T-cell (primary cell): Measurements from ENCODE around the gene MBD4. TPM values are rescaled to one million over a fixed set of nuclear protein-coding genes. Genes with fewer than 3 reads are reported as not detected.
"Not testable (repeated sequence)": the region's sequence is repeated elsewhere in the genome, so short reads cannot be mapped to it uniquely, and the experiment has no call there.

ENCODE experiments used
- ATAC-seq, 4 experiments: fragments of 200-7000 bp in 3 of 4; fragments of 150-1000 bp in 1 of 4; cut with Tn5 transposase; replicated peaks in 1 of 4; 1 replicate in 3 of 4; 2 replicates in 1 of 4; pipeline ENCODE4 v1.10.0; 2021; ENCODE audit warnings: moderate library complexity in 3 of 4, mild to moderate bottlenecking in 2 of 4, moderate number of reproducible peaks in 1 of 4
- CTCF ChIA-PET, 2 donors: fragments of 300-600 bp; sonication (Branson Sonifier 250); formaldehyde crosslinking; loops; one replicate each; lab custom pipeline; 2022; ENCODE audit warnings: antibody characterized with exemption in 2 of 2; lab: Charles Lee
- POLR2A ChIA-PET, 2 donors: fragments of 300-600 bp; sonication (Branson Sonifier 250); formaldehyde crosslinking; loops; one replicate each; lab custom pipeline; 2022; ENCODE audit warnings: antibody characterized with exemption in 2 of 2; lab: Charles Lee
- DNase-seq, 35 experiments: peaks; one replicate each; pipeline versions ENCODE4 v3.0.0 to v3.0.0-alpha.2; 2013 to 2023
- H3K27ac ChIP-seq: one replicate; pipeline ENCODE4 v1.5.1; 2013; ENCODE audit warnings: low read length
- H3K27me3 ChIP-seq, 2 experiments: replicated peaks in 1 of 2; 1 replicate in 1 of 2; 2 replicates in 1 of 2; pipeline versions ENCODE4 v1.6.1 to v1.7.0; 2013; ENCODE audit warnings: low read length in 1 of 2, mixed read lengths in 1 of 2; ENCODE audit not compliant: control insufficient read depth in 2 of 2, insufficient read depth in 2 of 2; ENCODE audit errors: extremely low read depth in 1 of 2
- H3K36me3 ChIP-seq, 2 donors: 1 replicate in 1 of 2; 2 replicates in 1 of 2; pipeline versions ENCODE4 v1.6.1 to v1.7.0; 2013; ENCODE audit warnings: low read length in 1 of 2; ENCODE audit not compliant: control insufficient read depth in 2 of 2, insufficient read depth in 1 of 2; ENCODE audit errors: extremely low read depth in 1 of 2
- H3K4me1 ChIP-seq, 2 experiments: 1 replicate in 1 of 2; 2 replicates in 1 of 2; pipeline versions ENCODE4 v1.6.1 to v1.7.0; 2013; ENCODE audit warnings: low read length in 2 of 2, mixed read lengths in 1 of 2; ENCODE audit not compliant: insufficient read depth in 2 of 2, control insufficient read depth in 1 of 2; ENCODE audit errors: extremely low read depth in 1 of 2
- H3K4me3 ChIP-seq, 2 donors: 1 replicate in 1 of 2; 2 replicates in 1 of 2; pipeline versions ENCODE4 v1.5.1 to v1.7.0; 2013; ENCODE audit warnings: mild to moderate bottlenecking in 2 of 2, low read length in 1 of 2, moderate library complexity in 1 of 2; ENCODE audit not compliant: control insufficient read depth in 1 of 2; ENCODE audit errors: extremely low read depth in 1 of 2
- H3K9me3 ChIP-seq: 2 replicates; pipeline ENCODE4 v1.7.0; 2013
- H3K27ac Mint-ChIP-seq, 2 donors: one replicate each; pipeline ENCODE4 v1.8.0; 2020 to 2021; ENCODE audit warnings: mild to moderate bottlenecking in 2 of 2, mixed read lengths in 2 of 2
- H3K27me3 Mint-ChIP-seq, 2 donors: one replicate each; pipeline ENCODE4 v1.8.0; 2021 to 2022; ENCODE audit warnings: mixed read lengths in 2 of 2
- H3K36me3 Mint-ChIP-seq: one replicate; pipeline ENCODE4 v1.8.0; 2021; ENCODE audit warnings: mixed read lengths
- H3K4me1 Mint-ChIP-seq, 3 donors: one replicate each; pipeline ENCODE4 v1.8.0; 2020 to 2022; ENCODE audit warnings: mixed read lengths in 3 of 3, mild to moderate bottlenecking in 1 of 3
- H3K4me3 Mint-ChIP-seq, 3 donors: one replicate each; pipeline ENCODE4 v1.8.0; 2020 to 2022; ENCODE audit warnings: mild to moderate bottlenecking in 3 of 3, mixed read lengths in 3 of 3, moderate library complexity in 3 of 3
- H3K9me3 Mint-ChIP-seq, 3 donors: one replicate each; pipeline ENCODE4 v1.8.0; 2020 to 2022; ENCODE audit warnings: mixed read lengths in 3 of 3
- WGBS: methylation state at CpG from one replicate; pipeline ENCODE4 v1.1.5; 2013; ENCODE audit warnings: missing lambda C conversion rate; ENCODE audit not compliant: insufficient coverage; 5-methylcytosine and 5-hydroxymethylcytosine counted together
- total RNA-seq, 35 experiments: library from RNA in 6 of 35; stranded (reverse) in 6 of 35; fragments of 120-200 nt in 1 of 35; gene quantifications; one replicate each; pipeline versions ENCODE4 v1.2.1 to v1.2.4 and lab custom pipeline; 2013 to 2026

MBD4 gene
- total RNA-seq, 5 donors from 2014 or later (not counting 1 experiment from before 2014, with no cell fraction given), result 43.1 to 59.4 (median 45.2) TPM

- not testable (repeated sequence) for H3K27ac Mint-ChIP-seq, H3K9me3 Mint-ChIP-seq
Observed at GRCh38 chr3:129413238-129413637, 26.5 kb downstream of the MBD4 start.

GRCh38 chr3:129412542-129413198 is 27.1 kb downstream of the MBD4 start:
- CTCF ChIA-PET, result no interaction called here
- no peaks in the 10 kb centered on the region for H3K4me1 Mint-ChIP-seq

More at GRCh38 chr3:129413238-129413637, 26.5 kb downstream of the MBD4 start:
- H3K4me3 Mint-ChIP-seq, ATAC-seq, H3K9me3 ChIP-seq, H3K27me3 Mint-ChIP-seq, CTCF ChIA-PET, H3K27ac ChIP-seq, H3K4me3 ChIP-seq, H3K4me1 ChIP-seq, H3K36me3 ChIP-seq, H3K36me3 Mint-ChIP-seq, H3K4me1 Mint-ChIP-seq, DNase-seq: not testable (repeated sequence)
- WGBS, result 71% methylated on average over 1 of the region's 3 CpGs
- POLR2A ChIA-PET, result interaction anchor here in 1 of 2 donors (1.0 kb wide), 1 partner anchor 26 kb away, joined by 3 read pairs; the partner anchor contains the start of gene MBD4
- peaks cover 0 to 11% of the 10 kb centered on the region in 2 experiments for H3K27me3 ChIP-seq

GRCh38 chr3:129410971-129411370 is 28.8 kb downstream of the MBD4 start:
- ChIA-PET POLR2A (no interaction called here), CTCF (no interaction called here)
- ATAC-seq (no peak), DNase-seq (no peak)
- no peaks in the 10 kb centered on the region for H3K4me1 Mint-ChIP-seq
- no peak overlapping the region for H3K27ac ChIP-seq
- H3K36me3 ChIP-seq, result no peaks in the 10 kb centered on the region
- H3K27me3 ChIP-seq, result peaks cover 0 to 11% of the 10 kb centered on the region in 2 experiments
- H3K4me3 ChIP-seq, result no peak overlapping the region
- no peaks in the 10 kb centered on the region for H3K4me1 ChIP-seq
- H3K36me3 Mint-ChIP-seq, result no peaks in the 10 kb centered on the region
- no peaks in the 10 kb centered on the region for H3K9me3 ChIP-seq
- H3K9me3 Mint-ChIP-seq, result no peaks in the 10 kb centered on the region
- H3K27me3 Mint-ChIP-seq, result peaks cover 0 to 7% of the 10 kb centered on the region in 2 donors
- no peak overlapping the region for H3K4me3 Mint-ChIP-seq
- H3K27ac Mint-ChIP-seq, result no peak overlapping the region
- WGBS, result 82% methylated on average over 12 of the region's 17 CpGs

More at GRCh38 chr3:129412542-129413198, 27.1 kb downstream of the MBD4 start:
- H3K27ac ChIP-seq, result no peak overlapping the region
- H3K4me1 ChIP-seq, result no peaks in the 10 kb centered on the region
- POLR2A ChIA-PET, result interaction anchor here in 1 of 2 donors (1.0 kb wide), 1 partner anchor 27 kb away, joined by 3 read pairs; the partner anchor contains the start of gene MBD4
- H3K27ac Mint-ChIP-seq, result no peak overlapping the region
- DNase-seq (no peak), ATAC-seq (no peak)
- H3K9me3 ChIP-seq, result no peaks in the 10 kb centered on the region
- H3K27me3 ChIP-seq, result peaks cover 0 to 11% of the 10 kb centered on the region in 2 experiments
- 82% methylated on average over 5 of the region's 6 CpGs for WGBS
- H3K27me3 Mint-ChIP-seq, result peaks cover 0 to 7% of the 10 kb centered on the region in 2 donors
- H3K4me3 ChIP-seq, result no peak overlapping the region
- H3K4me3 Mint-ChIP-seq, result no peak overlapping the region
- no peaks in the 10 kb centered on the region for H3K36me3 ChIP-seq
- H3K9me3 Mint-ChIP-seq, result no peaks in the 10 kb centered on the region
- H3K36me3 Mint-ChIP-seq, result no peaks in the 10 kb centered on the region

GRCh38 chr3:129409541-129409940 is 30.2 kb downstream of the MBD4 start:
- no peak for DNase-seq
- Histone ChIP-seq H3K9me3 (no peaks in the 10 kb centered on the region), H3K4me3 (no peak overlapping the region), H3K4me1 (no peaks in the 10 kb centered on the region), H3K27me3 (peaks cover 0 to 11% of the 10 kb centered on the region in 2 experiments), H3K27ac (no peak overlapping the region), H3K36me3 (no peaks in the 10 kb centered on the region)
- Mint-ChIP-seq H3K36me3 (no peaks in the 10 kb centered on the region), H3K4me3 (no peak overlapping the region), H3K4me1 (no peaks in the 10 kb centered on the region), H3K27ac (no peak overlapping the region), H3K27me3 (peaks cover 0 to 7% of the 10 kb centered on the region in 2 donors), H3K9me3 (no peaks in the 10 kb centered on the region)
- CTCF ChIA-PET, result interaction anchor here in 1 of 2 donors (0.7 kb wide), 1 partner anchor 8 kb away, joined by 3 read pairs; no protein-coding TSS in a partner anchor
- POLR2A ChIA-PET, result interaction anchor here in 1 of 2 donors (0.6 kb wide), 1 partner anchor 785 kb away, joined by 5 read pairs; no protein-coding TSS in a partner anchor
- ATAC-seq, result no peak
- WGBS, result 93% methylated on average over 1 of the region's 2 CpGs

GRCh38 chr3:129404610-129405009 is 35.1 kb downstream of the MBD4 start:
- CTCF ChIA-PET, result no interaction called here
- Histone ChIP-seq H3K9me3 (no peaks in the 10 kb centered on the region), H3K4me1 (peaks cover 0 to 6% of the 10 kb centered on the region in 2 experiments), H3K36me3 (no peaks in the 10 kb centered on the region), H3K4me3 (no peak overlapping the region), H3K27ac (no peak overlapping the region), H3K27me3 (no peaks in the 10 kb centered on the region)
- H3K36me3 Mint-ChIP-seq, result no peaks in the 10 kb centered on the region
- no peaks in the 10 kb centered on the region for H3K27me3 Mint-ChIP-seq
- POLR2A ChIA-PET, result no interaction called here
- WGBS, result 82% methylated on average over 4 of the region's 5 CpGs
- H3K4me3 Mint-ChIP-seq, result no peak overlapping the region
- no peak overlapping the region for H3K27ac Mint-ChIP-seq
- H3K4me1 Mint-ChIP-seq, result peaks cover 0 to 6% (median under 1%) of the 10 kb centered on the region in 3 donors
- no peaks in the 10 kb centered on the region for H3K9me3 Mint-ChIP-seq
- ATAC-seq (no peak), DNase-seq (no peak)

- no peaks in the 10 kb centered on the region for H3K36me3 Mint-ChIP-seq
- H3K27me3 Mint-ChIP-seq, result no peaks in the 10 kb centered on the region
- WGBS, result 89% methylated on average over 3 of the region's 8 CpGs
- Histone ChIP-seq H3K9me3 (no peaks in the 10 kb centered on the region), H3K36me3 (no peaks in the 10 kb centered on the region), H3K27ac (no peak overlapping the region), H3K27me3 (no peaks in the 10 kb centered on the region), H3K4me3 (no peak overlapping the region), H3K4me1 (peaks cover 0 to 6% of the 10 kb centered on the region in 2 experiments)
- ATAC-seq, result no peak
- H3K27ac Mint-ChIP-seq, result no peak overlapping the region
- ChIA-PET CTCF (no interaction called here), POLR2A (no interaction called here)
- no peaks in the 10 kb centered on the region for H3K9me3 Mint-ChIP-seq
- DNase-seq, result no peak
- peaks cover 0 to 11% (median 5%) of the 10 kb centered on the region in 3 donors for H3K4me1 Mint-ChIP-seq
- no peak overlapping the region for H3K4me3 Mint-ChIP-seq
Observed at GRCh38 chr3:129404130-129404529, 35.6 kb downstream of the MBD4 start.
